Femur (tissue), 1 donor: ENCODE measurements around the gene ALPG.
"Not testable (repeated sequence)": the region's sequence is repeated elsewhere in the genome, so short reads cannot be mapped to it uniquely, and the experiment has no call there.

ENCODE experiments used
- DNase-seq: peaks from one replicate; pipeline ENCODE4 v3.0.0-alpha.2; 2017

ALPG gene

GRCh38 chr2:232420463-232421188 lies 14.0 kb downstream of the ALPG start:
- no peak for DNase-seq

DNA sequence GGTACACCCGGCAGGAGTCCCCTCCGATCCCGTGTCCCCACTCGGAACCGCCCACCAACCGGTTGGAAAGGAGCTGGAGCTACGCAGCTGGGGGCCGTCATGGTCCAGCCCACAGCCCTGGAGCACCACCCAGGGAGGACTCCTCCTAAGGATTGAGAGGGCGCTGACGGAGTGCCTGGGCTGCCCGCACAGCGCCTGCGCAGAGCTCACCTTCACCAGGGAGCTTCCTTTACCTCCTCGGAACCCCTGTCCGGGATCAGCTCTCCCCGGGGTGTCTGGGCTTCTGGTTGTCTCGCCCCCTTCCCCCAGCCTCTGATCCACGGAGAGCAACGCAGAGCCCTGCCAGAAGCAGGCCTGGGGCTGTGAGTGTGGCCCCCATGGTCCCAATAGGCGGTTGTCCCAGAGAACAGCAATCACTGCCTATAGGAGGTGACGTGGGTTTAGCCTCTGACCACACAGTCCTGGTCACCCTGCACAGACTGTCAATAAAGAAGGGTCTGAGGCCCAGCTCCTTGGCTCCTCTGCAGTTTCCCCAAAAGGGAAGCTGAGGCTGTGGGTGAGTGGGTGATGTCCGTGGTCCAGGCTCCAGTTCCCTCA lies 14.6 kb downstream of the ALPG start:
- DNase-seq: no peak

DNA sequence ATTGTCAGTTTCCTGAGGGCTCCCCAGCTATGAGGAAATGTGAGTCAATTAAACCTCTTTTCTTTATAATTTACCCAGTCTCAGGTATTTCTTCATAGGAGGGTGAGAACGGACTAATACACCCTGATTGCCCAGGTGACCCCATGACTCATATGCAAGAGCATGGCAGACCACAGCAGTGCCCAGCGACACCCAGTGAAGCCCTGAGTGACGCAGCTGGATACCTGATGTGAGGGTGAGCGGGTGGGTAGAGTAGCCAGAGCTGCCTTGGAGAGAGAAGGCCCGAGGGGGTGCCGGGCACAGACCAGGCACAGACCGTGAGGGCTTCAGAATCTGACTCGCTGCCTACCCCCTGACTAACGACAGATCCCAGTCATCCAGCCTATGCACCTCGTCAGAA lies 15.4 kb downstream of the ALPG start:
- no peak for DNase-seq

DNA sequence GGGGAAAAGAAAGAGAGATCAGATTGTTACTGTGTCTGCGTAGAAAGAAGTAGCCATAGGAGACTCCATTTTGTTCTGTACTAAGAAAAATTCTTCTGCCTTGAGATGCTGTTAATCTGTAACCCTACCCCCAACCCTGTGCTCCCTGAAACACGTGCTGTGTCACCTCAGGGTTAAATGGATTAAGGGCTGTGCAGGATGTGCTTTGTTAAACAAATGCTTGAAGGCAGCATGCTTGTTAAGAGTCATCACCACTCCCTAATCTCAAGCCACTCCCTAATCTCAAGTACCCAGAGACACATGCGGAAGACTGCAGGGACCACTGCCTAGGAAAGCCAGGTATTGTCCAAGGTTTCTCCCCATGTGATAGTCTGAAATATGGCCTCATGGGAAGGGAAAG lies 16.4 kb downstream of the ALPG start:
- not testable (repeated sequence) for DNase-seq

- not testable (repeated sequence) for DNase-seq
Measured at GRCh38 chr2:232423407-232423806, 16.8 kb downstream of the ALPG start.

DNA sequence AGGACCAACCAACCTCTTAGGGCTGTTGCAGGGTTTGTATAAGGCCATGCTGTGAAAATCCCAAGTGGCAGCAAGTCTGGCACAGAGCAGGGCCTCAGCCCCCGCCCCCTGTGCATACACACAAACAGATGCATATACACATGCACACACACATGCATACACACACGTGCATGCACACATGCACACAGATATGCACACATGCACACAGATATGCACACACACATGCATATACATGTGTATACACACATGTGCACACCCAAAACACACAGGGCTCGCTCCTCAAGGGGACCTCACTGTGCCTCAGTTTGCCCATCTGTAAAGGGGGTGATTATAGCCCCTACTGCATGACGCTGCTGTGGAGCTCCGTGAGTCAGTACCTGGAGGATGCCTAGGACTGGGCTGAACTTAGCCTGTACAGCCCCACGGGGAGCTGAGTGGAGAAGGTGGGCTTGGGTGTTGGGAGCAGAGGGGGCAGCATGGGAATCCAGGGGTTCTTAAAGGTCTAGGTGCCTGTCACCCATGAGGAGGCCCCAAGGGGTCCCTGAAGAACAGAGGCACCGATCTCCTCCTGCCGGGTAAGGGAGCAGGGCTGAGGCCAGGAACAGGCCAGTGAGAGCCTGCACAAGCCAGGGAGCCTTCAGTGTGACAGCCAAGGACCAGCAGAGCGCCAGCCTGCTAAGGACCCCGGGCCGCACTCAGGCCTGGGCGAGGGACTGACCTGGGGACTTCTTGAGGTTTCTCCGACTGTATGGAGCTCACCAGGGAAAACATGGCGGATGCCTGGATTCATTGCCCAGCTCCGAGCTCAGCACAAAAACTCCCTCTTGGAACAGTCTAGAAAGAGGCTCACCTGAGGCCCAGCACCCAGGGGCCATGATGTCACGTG lies 25.3 kb downstream of the ALPG start:
- peak; percentile 6 for DNase-seq

GRCh38 chr2:232432598-232433184 lies 26.0 kb downstream of the ALPG start:
- DNase-seq: peak; percentile 12

GRCh38 chr2:232433622-232434021 lies 27.0 kb downstream of the ALPG start:
- DNase-seq: not testable (repeated sequence)

DNA sequence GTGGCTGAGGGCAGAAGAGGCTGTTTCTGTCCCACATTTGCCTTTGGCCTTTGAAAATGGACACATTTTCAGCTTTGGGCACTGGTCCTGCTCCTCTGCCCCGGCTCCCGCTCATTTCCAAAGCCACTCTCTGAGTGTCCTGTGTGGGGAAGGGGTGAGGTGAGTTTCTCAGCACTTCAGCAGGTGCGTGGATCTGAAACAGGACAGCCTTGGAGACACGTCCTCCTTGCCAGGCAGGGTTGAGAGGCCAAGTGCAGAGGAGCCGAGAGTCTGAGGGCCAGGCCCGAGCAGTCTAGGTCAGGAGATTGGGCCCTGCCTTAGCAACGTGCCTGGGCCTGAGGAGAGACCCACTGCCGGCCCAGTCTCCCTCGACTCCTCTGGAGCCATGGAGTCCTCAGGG lies 27.4 kb downstream of the ALPG start:
- peak; percentile 5 for DNase-seq

- DNase-seq: peak; percentile 9
Measured at GRCh38 chr2:232434563-232435374, 28.1 kb downstream of the ALPG start.

DNA sequence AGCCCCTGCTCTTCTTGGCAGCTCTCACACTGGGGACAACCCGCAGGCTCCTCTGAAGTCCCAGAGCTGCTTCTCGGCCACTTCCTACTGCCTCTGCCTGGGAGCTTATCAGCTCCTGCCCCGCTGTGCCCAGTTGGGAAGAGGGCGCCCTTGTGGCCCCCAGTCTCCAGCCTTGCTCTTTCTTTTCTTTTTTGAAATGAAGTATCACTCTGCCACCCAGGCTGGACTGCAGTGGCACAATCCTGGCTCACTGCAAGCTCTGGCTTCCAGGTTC lies 28.7 kb downstream of the ALPG start:
- no peak for DNase-seq

GRCh38 chr2:232435805-232436204 lies 29.2 kb downstream of the ALPG start:
- DNase-seq: no peak

DNA sequence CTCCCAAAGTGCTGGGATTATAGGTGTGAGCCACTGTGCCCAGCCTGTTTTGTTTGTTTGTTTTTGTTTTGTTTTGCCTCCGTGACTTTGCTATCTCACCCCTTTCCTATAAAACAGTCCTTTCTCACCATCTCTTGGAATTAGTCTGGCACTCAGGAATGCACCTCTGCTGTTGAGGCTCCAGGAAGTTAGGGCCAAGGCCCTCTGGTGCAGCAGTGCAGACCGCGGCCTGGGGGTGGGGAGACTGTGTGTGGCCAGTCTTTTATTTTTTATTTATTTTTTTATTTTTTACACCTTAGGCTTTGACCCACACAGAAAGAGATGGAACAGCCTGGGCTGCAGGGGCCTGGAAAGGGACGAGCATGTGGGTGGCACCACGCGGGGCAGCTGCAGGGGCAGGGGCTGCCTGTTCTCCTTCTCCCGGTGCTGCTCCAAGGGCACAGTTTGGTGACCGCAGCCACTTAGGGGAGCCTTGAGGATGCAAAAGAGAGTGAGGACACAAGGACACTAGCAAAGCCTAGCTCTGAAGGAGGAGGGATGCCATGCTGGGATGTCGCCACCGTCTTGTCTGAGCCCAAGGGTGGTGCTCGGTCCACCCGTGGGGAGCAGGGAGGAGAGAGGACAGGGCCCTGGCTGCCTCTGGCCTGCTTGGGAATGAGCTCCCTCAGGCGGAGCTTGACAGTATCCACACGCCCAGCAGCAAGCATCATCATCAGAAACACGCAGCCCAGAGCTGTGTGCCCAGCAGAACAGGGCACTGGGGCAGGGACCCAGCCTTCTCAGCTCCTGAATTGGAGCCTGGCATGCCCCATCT lies 29.9 kb downstream of the ALPG start:
- no peak for DNase-seq

DNA sequence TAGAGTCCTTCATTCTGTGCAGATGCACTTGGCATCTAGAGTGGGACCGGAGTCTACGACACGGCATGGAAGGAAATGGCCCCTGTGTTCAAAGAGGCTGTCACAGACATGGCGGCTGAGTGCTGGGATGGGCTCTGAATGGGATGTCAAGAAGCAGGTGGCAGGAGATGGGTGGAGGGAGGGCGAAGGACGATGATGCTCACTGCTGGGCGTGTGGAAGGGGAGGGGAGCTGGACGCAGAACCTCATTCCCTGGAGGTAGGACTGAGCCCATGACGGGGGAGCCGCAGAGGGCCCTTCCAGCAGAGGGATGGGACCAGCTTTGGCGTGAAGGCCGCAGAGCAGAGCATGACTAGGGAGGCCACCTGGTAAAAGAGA lies 30.5 kb downstream of the ALPG start:
- DNase-seq: no peak

DNA sequence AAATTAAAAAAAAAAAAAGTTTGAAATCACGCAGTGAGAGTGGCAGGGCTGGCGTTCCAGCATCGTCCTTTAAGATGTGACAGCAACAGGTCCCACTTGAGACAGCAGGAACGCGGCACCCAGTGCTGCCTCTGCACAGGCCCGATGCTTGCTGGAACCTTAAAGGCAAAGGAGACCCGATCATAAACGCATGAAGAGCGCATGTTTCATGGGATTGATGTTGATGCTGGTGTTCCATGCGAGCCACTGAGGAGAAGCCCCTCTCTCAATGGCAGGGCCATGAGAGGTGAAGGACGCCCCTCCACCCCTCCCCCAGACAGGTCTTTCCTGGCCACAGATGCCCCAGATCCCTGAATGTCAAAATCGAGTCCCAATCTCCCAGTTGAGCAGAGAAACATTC lies 31.4 kb downstream of the ALPG start:
- no peak for DNase-seq

DNA sequence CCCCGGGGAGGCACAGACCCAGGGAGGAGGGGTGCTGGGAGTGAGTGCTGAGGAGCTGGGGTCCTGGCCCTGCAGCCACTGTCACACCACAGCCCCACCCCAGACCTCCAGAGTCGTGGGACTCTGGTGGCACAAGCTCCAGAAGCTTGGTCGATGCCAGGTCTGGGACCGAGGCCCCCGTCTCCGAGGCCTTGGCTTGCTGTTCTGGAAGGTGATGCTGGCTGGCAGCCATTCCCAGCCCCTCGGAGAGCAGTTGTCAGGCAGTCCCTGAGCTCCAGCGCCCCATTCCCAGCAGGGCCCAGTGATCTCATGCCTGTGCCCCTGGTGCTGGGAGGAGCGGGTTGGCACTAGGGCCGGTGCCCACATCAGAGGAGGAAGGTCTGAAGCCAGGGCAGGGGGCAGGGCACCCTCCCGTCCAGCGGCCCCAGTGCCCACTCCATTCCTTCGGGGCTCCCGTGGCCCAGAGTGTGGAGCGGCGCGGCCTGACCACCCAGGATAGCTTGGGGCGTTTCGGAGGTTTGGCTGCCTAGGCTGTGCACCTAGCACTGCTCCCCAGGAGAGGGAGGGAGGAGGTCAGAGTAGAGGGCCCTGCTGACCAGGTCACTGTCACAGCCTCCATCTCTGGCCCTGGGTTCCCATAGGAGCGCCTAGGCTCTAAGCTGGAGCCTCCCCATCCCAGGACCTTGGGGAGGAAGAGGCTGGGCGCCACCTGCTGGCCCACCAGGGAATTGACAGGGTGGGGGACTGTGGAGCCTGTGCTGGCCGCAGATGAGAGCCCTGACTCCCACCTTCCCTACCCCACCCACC lies 32.5 kb downstream of the ALPG start:
- DNase-seq: peak; percentile 39

GRCh38 chr2:232439758-232440135 lies 33.1 kb downstream of the ALPG start:
- peak; percentile 15 for DNase-seq

DNA sequence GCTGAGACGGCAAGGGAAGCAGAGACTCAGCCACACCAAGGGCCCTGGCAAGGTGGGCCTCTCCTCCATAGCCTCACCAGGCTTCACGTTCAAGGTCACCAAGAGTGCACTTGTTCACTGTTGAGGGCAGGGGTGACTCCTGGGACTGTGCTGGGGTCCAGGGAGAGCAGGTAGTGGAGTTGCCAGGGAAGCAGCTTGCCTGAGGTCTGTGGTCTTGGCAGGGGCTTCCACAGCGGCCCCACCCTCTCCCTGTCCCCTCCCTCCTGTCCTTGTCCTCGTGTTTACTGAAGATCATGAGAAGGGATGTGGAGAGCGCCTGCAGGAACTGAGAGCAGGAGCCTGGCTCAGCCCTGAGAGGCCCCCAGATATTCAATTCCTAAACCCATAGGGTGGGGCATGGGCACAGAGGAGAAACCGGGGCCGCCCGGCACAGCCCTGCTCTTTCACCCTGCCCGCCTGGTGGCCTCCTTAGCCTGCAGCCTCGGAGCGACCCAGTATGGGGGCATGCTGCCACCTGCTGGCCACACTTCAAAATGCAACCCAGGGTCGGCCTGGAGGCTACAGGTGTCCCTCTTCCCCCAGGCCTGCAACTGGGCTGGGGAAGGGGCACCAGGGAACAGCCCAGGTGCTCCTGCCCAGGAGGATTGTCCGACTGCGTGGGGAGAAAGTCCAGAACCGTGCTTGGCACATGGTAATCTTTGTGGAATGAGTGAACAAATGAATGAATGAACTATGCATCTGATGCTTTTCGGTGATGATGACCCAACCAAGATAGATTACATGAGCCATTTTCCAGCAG lies 33.8 kb downstream of the ALPG start:
- DNase-seq: peak; percentile 87

DNA sequence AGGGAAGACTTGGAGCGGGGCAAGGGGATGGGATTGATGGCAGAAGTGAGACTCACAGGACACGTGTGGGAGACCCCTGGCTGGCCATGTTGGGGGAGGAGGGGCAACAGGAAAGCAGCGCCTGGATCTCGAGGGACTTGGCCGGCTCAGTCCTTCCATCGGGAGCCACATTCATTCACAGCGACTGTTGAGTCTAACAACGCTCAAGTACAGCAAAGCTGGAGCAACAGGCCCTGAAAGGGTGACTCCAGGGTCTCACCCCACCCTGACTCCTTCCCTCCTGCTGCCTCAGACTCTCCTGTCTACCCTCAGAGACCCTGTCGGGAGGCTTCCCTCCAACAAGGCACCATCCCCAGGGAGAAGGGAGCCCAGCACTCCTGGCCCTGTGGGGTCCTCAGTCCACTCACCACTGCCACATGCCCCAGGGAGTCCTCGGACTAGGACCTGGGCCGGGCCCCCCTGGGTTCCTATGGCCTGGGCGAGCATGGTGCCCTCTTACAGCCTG lies 34.6 kb downstream of the ALPG start:
- DNase-seq: no peak

DNA sequence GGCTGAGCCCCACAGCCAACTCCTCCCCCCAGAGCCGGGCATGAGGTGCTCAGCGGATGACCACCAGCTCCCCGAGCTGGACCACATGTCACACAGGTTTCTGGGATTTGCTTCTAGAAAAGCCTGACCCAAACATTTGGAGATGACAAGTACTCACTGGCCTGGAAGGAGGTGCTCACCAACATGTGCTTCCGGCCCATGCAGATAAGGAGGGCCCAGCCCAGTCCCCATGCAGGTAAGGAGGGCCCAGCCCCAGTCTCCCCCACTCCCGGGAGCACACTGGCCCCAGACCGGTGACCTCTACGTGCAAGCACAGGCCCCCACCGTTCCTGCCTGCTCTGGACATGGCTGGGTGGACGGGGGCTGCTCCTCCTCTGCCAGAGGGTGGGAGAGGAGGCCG lies 35.3 kb downstream of the ALPG start:
- not testable (repeated sequence) for DNase-seq
